ELR (cell line): Measurements from ENCODE around the gene RANGAP1.
A peak's percentile ranks its signal among the peaks of the same experiment; 100 is the strongest.

Source experiments
- DNase-seq: peaks from one replicate; pipeline ENCODE4 v3.0.0-alpha.2; 2015; ENCODE audit warnings: low read depth

RANGAP1 gene

DNA sequence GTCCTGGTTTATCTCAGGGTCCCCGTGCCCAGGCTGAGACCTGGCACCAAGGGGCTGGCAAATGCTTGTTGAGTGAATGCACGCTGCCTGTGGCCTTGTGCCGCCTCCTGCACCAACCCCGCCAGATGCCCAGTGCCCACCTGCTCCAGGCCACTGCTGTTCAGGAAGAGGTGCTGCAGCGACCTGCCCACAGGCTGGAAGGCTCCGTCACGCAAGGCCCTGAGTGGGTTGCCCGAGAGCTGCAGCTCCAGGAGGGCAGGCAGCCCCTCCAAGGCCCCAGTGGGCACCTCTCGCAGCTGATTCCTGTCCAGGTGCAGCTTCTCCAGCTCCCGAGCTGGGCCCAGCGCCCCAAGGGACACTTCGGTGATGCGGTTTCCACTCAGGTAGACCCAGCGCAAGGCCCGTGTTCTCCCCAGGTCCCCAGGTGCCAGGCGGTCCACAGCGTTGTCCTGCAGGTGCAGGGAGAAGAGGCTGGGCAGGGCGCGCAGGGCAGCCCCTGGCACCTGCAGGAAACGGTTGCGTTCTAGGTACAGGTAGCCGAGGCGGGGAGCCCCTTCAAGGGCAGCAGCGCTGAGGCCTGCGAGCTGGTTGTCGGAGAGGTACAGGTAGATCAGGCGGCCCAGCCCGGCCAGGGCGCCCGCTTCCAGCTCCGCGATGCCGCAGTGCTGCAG lies 48.8 kb downstream of the RANGAP1 start:
- no peak for DNase-seq

GRCh38 chr22:41234815-41235695 lies 50.9 kb downstream of the RANGAP1 start:
- no peak for DNase-seq

- no peak for DNase-seq
Observed at GRCh38 chr22:41231369-41231768, 54.6 kb downstream of the RANGAP1 start.

- no peak for DNase-seq
Observed at GRCh38 chr22:41230401-41230785, 55.6 kb downstream of the RANGAP1 start.

DNA sequence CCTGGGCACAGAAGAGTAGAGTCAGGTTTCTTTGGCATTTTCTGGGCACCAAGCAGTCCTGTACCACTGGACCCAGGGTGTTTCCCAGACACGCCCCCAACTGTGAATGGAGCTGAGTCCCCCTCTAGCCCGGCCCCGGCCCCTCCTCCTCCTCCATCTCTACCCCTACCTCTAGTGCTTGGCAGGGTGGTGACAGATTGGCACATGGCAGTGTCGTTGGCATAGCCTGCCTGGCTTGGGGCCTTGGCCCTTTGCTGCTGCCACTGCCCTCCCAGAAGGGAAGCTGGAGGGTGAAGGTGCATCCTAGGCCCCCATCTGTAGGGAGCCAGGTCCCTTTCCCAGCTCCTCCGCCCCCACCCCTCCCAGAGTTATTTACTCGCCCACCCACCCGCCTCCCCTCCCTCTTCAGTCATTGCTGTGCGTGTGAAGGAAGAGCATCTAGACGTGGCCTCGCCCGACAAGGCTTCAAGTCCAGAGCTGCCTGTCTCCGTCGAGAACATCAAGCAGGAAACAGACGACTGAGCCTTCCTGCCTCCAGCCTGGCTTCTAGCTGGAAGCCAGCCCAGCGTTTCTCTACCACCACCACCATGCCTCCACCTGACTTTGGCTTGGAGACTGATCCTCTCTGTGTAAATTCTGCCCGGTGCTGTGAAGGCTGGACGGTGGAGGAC lies 56.1 kb downstream of the RANGAP1 start:
- DNase-seq, result no peak

DNA sequence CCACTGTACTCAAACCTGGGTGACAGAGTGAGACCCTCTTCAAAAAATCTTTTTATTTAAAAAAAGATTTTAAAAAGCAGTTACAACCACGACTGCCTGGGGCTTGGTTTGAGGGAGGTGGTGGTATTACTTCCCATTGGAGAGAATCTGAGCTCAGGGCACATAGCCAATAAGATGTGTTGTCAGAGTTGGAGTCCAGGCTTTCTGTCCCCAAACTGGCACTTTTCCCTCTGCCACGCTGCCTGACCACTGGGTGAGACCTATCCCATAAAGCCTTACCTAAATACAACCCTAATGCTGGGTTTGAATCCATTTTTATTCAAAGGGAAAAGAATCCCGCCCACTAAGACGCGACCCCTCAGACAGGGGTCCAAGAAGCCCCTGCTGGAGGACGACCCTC lies 56.8 kb downstream of the RANGAP1 start:
- DNase-seq, result no peak

GRCh38 chr22:41226723-41227655 lies 59.0 kb downstream of the RANGAP1 start:
- no peak for DNase-seq

GRCh38 chr22:41223535-41223934 lies 62.5 kb downstream of the RANGAP1 start:
- no peak for DNase-seq

DNA sequence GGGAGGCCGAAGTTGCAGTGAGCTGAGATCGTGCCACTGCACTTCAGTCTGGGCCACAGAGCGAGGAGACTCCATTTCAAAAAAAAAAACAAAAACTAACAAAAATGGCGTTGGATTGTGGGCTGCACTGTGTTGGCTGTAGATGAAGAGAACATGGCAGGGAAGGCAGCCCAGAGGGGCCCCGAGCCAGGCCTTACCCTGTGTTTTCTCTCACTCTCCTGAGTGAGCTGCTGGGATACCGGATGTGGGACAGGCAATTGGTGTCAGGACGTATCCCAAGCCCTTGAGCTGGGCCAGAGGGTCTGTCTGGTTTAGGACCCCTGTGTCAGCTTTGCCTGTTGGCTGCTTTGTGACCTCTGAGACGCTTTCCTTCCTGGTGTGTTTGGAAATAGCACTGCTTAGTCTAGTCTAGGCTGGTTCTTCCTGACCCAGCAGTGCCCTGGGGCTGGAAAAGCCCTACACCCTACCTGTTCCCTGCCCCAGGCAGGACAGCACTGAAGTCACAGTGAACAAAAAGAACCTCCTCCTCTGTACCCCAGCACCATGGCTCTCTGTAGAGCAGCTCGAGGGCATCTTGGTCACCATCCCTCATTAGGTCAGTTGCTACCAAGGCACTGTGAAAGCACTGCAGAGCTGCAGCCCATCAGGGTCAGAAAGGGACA lies 63.0 kb downstream of the RANGAP1 start:
- no peak for DNase-seq

- DNase-seq, result peak; percentile 51
Observed at GRCh38 chr22:41217553-41218157, 68.3 kb downstream of the RANGAP1 start.

GRCh38 chr22:41216984-41217383 lies 69.0 kb downstream of the RANGAP1 start:
- DNase-seq, result no peak

DNA sequence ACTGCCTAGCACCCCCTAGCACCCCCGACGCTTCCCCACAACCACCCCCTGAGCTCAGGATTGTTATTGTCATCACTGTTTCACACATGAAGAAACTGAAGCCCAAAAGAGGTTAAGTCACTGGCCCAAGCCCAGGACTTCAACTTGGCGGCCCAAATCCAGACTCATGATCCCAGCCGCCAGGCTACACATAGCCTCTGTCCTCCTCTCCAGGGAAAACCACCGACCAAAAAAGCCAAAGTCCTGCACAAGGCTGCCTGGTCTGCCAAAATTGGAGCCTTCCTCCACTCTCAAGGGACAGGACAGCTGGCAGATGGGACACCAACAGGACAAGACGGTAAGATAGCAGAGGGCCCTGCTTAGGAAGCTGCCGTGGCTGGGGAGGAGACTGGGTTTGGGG lies 70.1 kb downstream of the RANGAP1 start:
- DNase-seq, result no peak

- DNase-seq, result no peak
Observed at GRCh38 chr22:41215409-41215808, 70.6 kb downstream of the RANGAP1 start.

GRCh38 chr22:41206719-41207118 lies 79.3 kb downstream of the RANGAP1 start:
- no peak for DNase-seq

DNA sequence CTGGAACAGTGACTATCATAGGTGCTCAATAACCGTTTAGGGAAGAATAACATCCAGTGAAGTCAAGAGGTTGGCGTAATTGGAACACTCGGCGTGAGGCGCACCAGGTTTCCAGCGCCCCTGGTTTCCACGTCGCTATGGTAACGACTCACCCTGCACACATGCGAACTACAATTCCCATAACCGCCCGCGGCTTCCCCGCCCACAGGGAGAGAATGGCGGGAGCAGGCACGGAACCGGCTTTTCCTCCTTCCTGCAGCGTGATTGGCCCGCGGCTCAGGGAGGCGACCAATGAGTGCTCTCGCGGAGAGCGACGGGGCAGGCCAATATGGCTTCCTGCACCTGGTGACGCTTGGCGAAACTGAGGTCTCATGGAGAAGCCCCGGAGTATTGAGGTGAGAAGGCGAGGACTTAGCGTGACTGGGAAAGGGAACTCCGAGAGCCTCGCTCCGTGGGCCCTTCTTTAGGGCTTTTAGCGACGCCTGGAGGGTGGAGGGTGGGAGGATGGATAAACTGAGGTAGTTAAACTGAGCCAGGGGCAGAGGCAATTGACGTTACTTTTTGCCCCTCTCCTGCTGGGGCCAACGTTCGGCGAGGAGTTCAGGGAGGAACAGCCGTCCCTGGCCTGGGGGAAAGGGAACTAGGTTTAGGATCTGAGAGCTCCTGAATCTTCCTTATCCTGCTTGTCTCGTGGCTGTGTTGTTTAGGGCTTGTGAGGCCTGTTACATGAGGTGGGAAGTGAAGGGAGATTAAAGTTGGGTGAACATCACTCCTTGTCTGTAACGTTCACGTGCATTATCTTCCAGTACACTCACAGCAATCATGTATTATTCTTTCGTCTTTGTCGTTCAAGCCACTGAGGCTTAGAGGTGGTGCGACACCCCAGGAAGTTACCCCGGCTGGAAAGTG lies 80.7 kb downstream of the RANGAP1 start, which contains the start of gene L3MBTL2:
Gene L3MBTL2, plus strand, starts transcription at position 321 of the 909 bp plus-strand sequence. Its CDS starts 51 bp downstream, at position 372.
- DNase-seq, result peak; percentile 98

DNA sequence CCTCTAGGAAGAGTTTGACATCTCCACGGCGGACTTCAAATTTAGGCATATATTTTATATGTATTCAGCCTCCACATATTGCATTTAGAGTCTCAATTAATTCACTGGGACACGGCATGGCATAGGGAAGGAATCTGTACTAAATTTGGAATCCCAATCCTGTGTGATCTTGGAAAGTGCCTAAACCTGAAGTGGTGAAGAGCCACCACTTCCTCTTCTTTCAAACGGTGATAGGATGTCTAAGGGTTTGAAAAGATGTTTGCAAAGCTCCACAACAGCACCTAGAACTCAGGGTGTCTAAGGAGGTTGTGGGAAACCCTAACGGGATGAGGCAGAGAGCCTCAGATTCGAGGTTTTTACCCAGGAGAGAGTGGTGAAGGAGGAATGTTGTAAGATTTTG lies 81.9 kb downstream of the RANGAP1 start:
- no peak for DNase-seq

DNA sequence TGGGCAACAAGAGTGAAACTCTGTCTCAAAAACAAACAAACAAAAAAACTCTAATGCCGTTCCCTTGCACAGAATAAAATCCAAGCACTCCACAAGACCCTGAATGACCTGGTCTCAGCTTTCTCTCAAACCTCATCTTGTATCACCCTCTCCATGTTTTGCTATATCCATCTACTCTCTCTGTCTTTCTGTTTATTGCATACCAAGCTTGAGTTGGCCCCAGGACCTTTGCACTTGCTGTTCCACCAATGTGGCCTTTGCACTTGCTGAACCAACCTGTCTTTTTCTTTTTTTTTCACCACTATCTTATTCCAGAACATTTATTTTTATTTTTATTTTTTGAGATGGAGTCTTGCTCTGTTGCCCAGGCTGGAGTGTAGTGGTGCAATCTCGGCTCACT lies 82.9 kb downstream of the RANGAP1 start:
- DNase-seq, result no peak

DNA sequence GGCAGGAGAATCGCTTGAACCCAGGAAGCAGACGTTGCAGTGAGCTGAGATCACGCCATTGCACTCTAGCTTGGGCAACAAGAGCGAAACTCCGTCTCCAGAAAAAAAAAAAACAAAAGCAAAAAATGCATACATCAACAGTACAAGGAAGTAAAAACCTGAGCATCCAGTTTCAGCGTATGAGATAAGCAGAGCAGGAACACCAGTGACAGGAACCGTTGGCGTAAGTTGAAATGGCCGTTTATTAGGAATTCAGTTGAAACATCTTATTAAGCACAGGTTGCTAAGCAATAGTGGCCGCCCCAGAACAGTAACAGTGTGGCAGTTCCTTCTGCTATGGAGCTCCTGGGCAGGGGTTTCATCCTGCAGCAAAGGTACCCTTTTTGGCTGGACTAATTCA lies 84.8 kb downstream of the RANGAP1 start:
- DNase-seq, result no peak

- DNase-seq, result peak; percentile 55
Observed at GRCh38 chr22:41198027-41198580, 87.9 kb downstream of the RANGAP1 start.
